DND-41 (cell line): ENCODE measurements around the gene CELSR1.

Experiments used
- ATAC-seq: fragments of 200-7000 bp; cut with Tn5 transposase; 3 replicates; pipeline ENCODE4 v1.9.1; 2021; ENCODE audit warnings: low read depth; ENCODE audit not compliant: insufficient read depth
- DNase-seq: peaks from one replicate; pipeline ENCODE4 v3.0.0-alpha.2; 2020
- H2AFZ ChIP-seq: 2 replicates; pipeline ENCODE4 v1.6.0; 2012; ENCODE audit warnings: low read depth, low read length
- H3K27ac ChIP-seq: 2 replicates; pipeline ENCODE4 v1.5.1; 2012; ENCODE audit warnings: low read length, inconsistent platforms
- H3K27me3 ChIP-seq: fragments of 200-600 bp; sonication (generic); 2 replicates; pipeline ENCODE4 v1.6.0; 2012; ENCODE audit warnings: low read length, mild to moderate bottlenecking, inconsistent platforms; ENCODE audit not compliant: insufficient read depth, poor library complexity
- H3K36me3 ChIP-seq: 2 replicates; pipeline ENCODE4 v1.5.1; 2012; ENCODE audit warnings: low read length, inconsistent platforms; ENCODE audit not compliant: insufficient read depth
- H3K4me1 ChIP-seq: 2 replicates; pipeline ENCODE4 v1.5.1; 2012; ENCODE audit warnings: mild to moderate bottlenecking, low read length; ENCODE audit not compliant: insufficient read depth
- H3K4me2 ChIP-seq: 2 replicates; pipeline ENCODE4 v1.6.0; 2012; ENCODE audit warnings: mild to moderate bottlenecking, moderate library complexity, low read length, inconsistent platforms; ENCODE audit not compliant: insufficient read depth
- H3K4me3 ChIP-seq, 2 experiments: fragments of 200-600 bp in 1 of 2; shearing (Covaris generic) in 1 of 2; 2 replicates each; pipeline ENCODE4 v1.5.1; 2012 to 2016; ENCODE audit warnings: inconsistent platforms in 2 of 2, low read length in 2 of 2, mild to moderate bottlenecking in 2 of 2, low read depth in 1 of 2, moderate library complexity in 1 of 2
- H3K79me2 ChIP-seq: 2 replicates; pipeline ENCODE4 v1.6.0; 2012; ENCODE audit warnings: low read length, inconsistent platforms; ENCODE audit not compliant: insufficient read depth
- H3K9ac ChIP-seq: 2 replicates; pipeline ENCODE4 v1.6.0; 2012; ENCODE audit warnings: low read depth, mild to moderate bottlenecking, inconsistent platforms, low read length, moderate library complexity
- H3K9me3 ChIP-seq: 2 replicates; pipeline ENCODE4 v1.5.1; 2012; ENCODE audit warnings: low read length, moderate library complexity, mild to moderate bottlenecking, inconsistent platforms; ENCODE audit not compliant: insufficient read depth, severe bottlenecking
- H4K20me1 ChIP-seq: 2 replicates; pipeline ENCODE4 v1.6.0; 2012; ENCODE audit warnings: low read length; ENCODE audit not compliant: insufficient read depth
- CTCF ChIP-seq: IDR thresholded peaks from 2 replicates; pipeline ENCODE4 v1.5.1; 2012; ENCODE audit warnings: borderline replicate concordance, low read length, moderate library complexity, mild to moderate bottlenecking; ENCODE audit not compliant: poor library complexity, severe bottlenecking; ENCODE audit errors: extremely low read depth
- EZH2 ChIP-seq: IDR thresholded peaks from 3 replicates; pipeline ENCODE4 v1.6.1; 2012; ENCODE audit warnings: borderline replicate concordance, low read depth, mild to moderate bottlenecking, moderate library complexity, low read length, inconsistent platforms; ENCODE audit not compliant: severe bottlenecking

The CELSR1 gene

GRCh38 chr22:46368422-46368821 lies 169.0 kb downstream of the CELSR1 start:
- Histone ChIP-seq H3K36me3 (no peaks in the 10 kb centered on the region), H3K4me1 (no peaks in the 10 kb centered on the region), H3K9me3 (no peaks in the 10 kb centered on the region), H2AFZ (no peak overlapping the region), H3K27ac (no peak overlapping the region), H3K27me3 (no peaks in the 10 kb centered on the region), H3K4me2 (no peak overlapping the region), H3K79me2 (no peaks in the 10 kb centered on the region), H4K20me1 (peaks cover 9% of the 10 kb centered on the region; the same call in 1 of the 2 replicates), H3K4me3 (no peak overlapping the region), H3K9ac (no peak overlapping the region)
- no peak for TF ChIP-seq EZH2
- TF ChIP-seq CTCF: no peak
- DNase-seq (no peak), ATAC-seq (no peak)

GRCh38 chr22:46367707-46368191 lies 169.7 kb downstream of the CELSR1 start:
- ATAC-seq: peak; percentile 84
- Histone ChIP-seq H2AFZ (no peak overlapping the region), H4K20me1 (peaks cover 9% of the 10 kb centered on the region; the same call in 1 of the 2 replicates), H3K27me3 (no peaks in the 10 kb centered on the region), H3K9ac (no peak overlapping the region), H3K79me2 (no peaks in the 10 kb centered on the region), H3K4me1 (no peaks in the 10 kb centered on the region), H3K4me3 (no peak overlapping the region), H3K27ac (no peak overlapping the region), H3K9me3 (no peaks in the 10 kb centered on the region), H3K36me3 (no peaks in the 10 kb centered on the region), H3K4me2 (no peak overlapping the region)
- TF ChIP-seq CTCF (peak; percentile 96), EZH2 (no peak)
- peak; percentile 69 for DNase-seq

- H3K79me2 ChIP-seq: no peaks in the 10 kb centered on the region
Observed at GRCh38 chr22:46366801-46367706, 170.4 kb downstream of the CELSR1 start.

More at GRCh38 chr22:46366801-46367706, 170.4 kb downstream of the CELSR1 start:
- H3K36me3 ChIP-seq: no peaks in the 10 kb centered on the region
- H3K27ac ChIP-seq: no peak overlapping the region
- H4K20me1 ChIP-seq: peaks cover 9% of the 10 kb centered on the region; the same call in 1 of the 2 replicates
- H3K4me1 ChIP-seq: no peaks in the 10 kb centered on the region
- no peak overlapping the region for H3K9ac ChIP-seq
- TF ChIP-seq EZH2: no peak
- no peak for TF ChIP-seq CTCF
- peak; percentile 18 for DNase-seq
- no peak overlapping the region for H3K4me2 ChIP-seq
- no peak overlapping the region for H3K4me3 ChIP-seq
- ATAC-seq: peak; percentile 30; the same call in 2 of the 3 replicates
- H3K9me3 ChIP-seq: no peaks in the 10 kb centered on the region
- H3K27me3 ChIP-seq: no peaks in the 10 kb centered on the region
- no peak overlapping the region for H2AFZ ChIP-seq
